PC-9 (cell line): ENCODE results near the gene IGFL4.

Experiments used
- CTCF ChIP-seq: fragments of 200-600 bp; sonication (generic); conservative IDR thresholded peaks from 2 replicates; pipeline ENCODE4 v1.6.1; 2017; ENCODE audit warnings: mixed run types, antibody characterized with exemption, mild to moderate bottlenecking, moderate library complexity
- EZH2 ChIP-seq: fragments of 200-600 bp; sonication (generic); IDR thresholded peaks from 2 replicates; pipeline ENCODE4 v1.8.0; 2017; ENCODE audit warnings: antibody characterized with exemption, low read depth

- TF ChIP-seq CTCF (no peak), EZH2 (no peak)
Observed at GRCh38 chr19:46040125-46040524, 677 bp downstream of the IGFL4 start.
